Endothelial cell of umbilical vein (primary cell): ENCODE data around the gene ENPP3. TPM values are rescaled to one million over a fixed set of nuclear protein-coding genes. Genes with fewer than 3 reads are reported as not detected.

Source experiments
- BruUV-seq: library from RNA; stranded (reverse); fragments of 400-500 nt; replicated peaks from 2 replicates; lab custom pipeline; 2021; lab: Mats Ljungman, UMichigan
- CTCF ChIA-PET: fragments of 300-600, 350-600 bp; sonication (Branson Sonifier 250); formaldehyde crosslinking; loops from one replicate; lab custom pipeline; 2021; ENCODE audit warnings: antibody characterized with exemption, inconsistent platforms; lab: Charles Lee
- POLR2A ChIA-PET: fragments of 300-600, 350-600 bp; sonication (Branson Sonifier 250); formaldehyde crosslinking; loops from one replicate; lab custom pipeline; 2021; ENCODE audit warnings: antibody characterized with exemption, inconsistent platforms; lab: Charles Lee
- DNase-seq: peaks from one replicate; pipeline ENCODE4 v3.0.0-alpha.2; 2011; ENCODE audit warnings: low read depth, low spot score
- FAIRE-seq: peaks from 2 replicates; lab custom pipeline; 2011; peaks lifted over from hg19 to GRCh38; lab: Jason Lieb, UNC
- H2AFZ ChIP-seq: 2 replicates; pipeline ENCODE4 v1.6.0; 2012; ENCODE audit warnings: low read depth, low read length, control low read depth, inconsistent platforms
- H3K27ac ChIP-seq: 2 replicates; pipeline ENCODE4 v1.5.1; 2011; ENCODE audit warnings: low read depth, mild to moderate bottlenecking, control low read depth, low read length, moderate library complexity; ENCODE audit not compliant: insufficient read depth
- H3K27me3 ChIP-seq, 2 experiments: 2 replicates each; pipeline versions ENCODE4 v1.6.0 to v1.6.1; 2011; ENCODE audit warnings: low read length in 2 of 2, mixed read lengths in 1 of 2; ENCODE audit not compliant: control insufficient read depth in 2 of 2, insufficient read depth in 2 of 2
- H3K36me3 ChIP-seq, 2 experiments: 2 replicates in 1 of 2; 3 replicates in 1 of 2; pipeline ENCODE4 v1.5.1; 2011; ENCODE audit warnings: low read length in 2 of 2, mild to moderate bottlenecking in 1 of 2, moderate library complexity in 1 of 2; ENCODE audit not compliant: control insufficient read depth in 2 of 2, insufficient read depth in 2 of 2; ENCODE audit errors: extremely low read depth in 1 of 2
- H3K4me1 ChIP-seq: 3 replicates; pipeline ENCODE4 v1.5.1; 2011; ENCODE audit warnings: mild to moderate bottlenecking, low read length; ENCODE audit not compliant: control insufficient read depth, insufficient read depth; ENCODE audit errors: extremely low read depth
- H3K4me2 ChIP-seq: 2 replicates; pipeline ENCODE4 v1.6.1; 2011; ENCODE audit warnings: low read length, control low read depth, mixed read lengths; ENCODE audit not compliant: insufficient read depth
- H3K4me3 ChIP-seq, 3 experiments: fragments of 200-600 bp in 1 of 3; sonication (generic), shearing (Covaris generic) in 1 of 3; replicated peaks in 1 of 3; 2 replicates each; pipeline ENCODE4 v1.5.1; 2011 to 2016; ENCODE audit warnings: control low read depth in 3 of 3, low read length in 3 of 3, mild to moderate bottlenecking in 2 of 3, inconsistent platforms in 1 of 3, low read depth in 1 of 3, moderate library complexity in 1 of 3; ENCODE audit not compliant: insufficient read depth in 1 of 3
- H3K79me2 ChIP-seq: 2 replicates; pipeline ENCODE4 v1.6.0; 2012; ENCODE audit warnings: low read length, inconsistent platforms; ENCODE audit not compliant: control insufficient read depth, insufficient read depth
- H3K9ac ChIP-seq: replicated peaks from 2 replicates; pipeline ENCODE3; 2011; ENCODE audit warnings: low read length, control low read depth; ENCODE audit not compliant: insufficient read depth; ENCODE audit errors: extremely low read depth
- H3K9me1 ChIP-seq: replicated peaks from 3 replicates; pipeline ENCODE4 v1.6.0; 2011; ENCODE audit warnings: mild to moderate bottlenecking, low read length; ENCODE audit not compliant: control insufficient read depth, insufficient read depth; ENCODE audit errors: extremely low read depth
- H3K9me3 ChIP-seq: replicated peaks from 2 replicates; pipeline ENCODE4 v1.5.1; 2012; ENCODE audit warnings: low read length, inconsistent platforms; ENCODE audit not compliant: control insufficient read depth, insufficient read depth
- H4K20me1 ChIP-seq: replicated peaks from 2 replicates; pipeline ENCODE3; 2011; ENCODE audit warnings: mild to moderate bottlenecking, low read length; ENCODE audit not compliant: control insufficient read depth, insufficient read depth; ENCODE audit errors: extremely low read depth
- CTCF ChIP-seq, 2 donors: IDR thresholded peaks; 1 replicate in 1 of 2; 2 replicates in 1 of 2; pipeline ENCODE4 v1.5.1; 2011; ENCODE audit warnings: low read length in 2 of 2, mild to moderate bottlenecking in 2 of 2, moderate library complexity in 2 of 2, control low read depth in 1 of 2, inconsistent platforms in 1 of 2, low read depth in 1 of 2; ENCODE audit not compliant: insufficient read depth in 1 of 2; ENCODE audit errors: extremely low read depth in 1 of 2
- JUN ChIP-seq: IDR thresholded peaks from 2 replicates; pipeline ENCODE4 v1.6.1; 2011; ENCODE audit warnings: borderline replicate concordance, low read depth; ENCODE audit not compliant: insufficient read length, insufficient read depth
- MAX ChIP-seq: IDR thresholded peaks from 2 replicates; pipeline ENCODE4 v1.6.1; 2011; ENCODE audit not compliant: insufficient read depth, insufficient read length
- POLR2A ChIP-seq: IDR thresholded peaks from 2 replicates; pipeline ENCODE4 v1.6.1; 2012; ENCODE audit warnings: low read depth, mild to moderate bottlenecking, control low read depth, low read length
- POLR2AphosphoS5 ChIP-seq: IDR thresholded peaks from 2 replicates; pipeline ENCODE4 v1.6.1; 2012; ENCODE audit warnings: low read depth, mild to moderate bottlenecking, control low read depth, low read length, moderate library complexity; ENCODE audit not compliant: insufficient read depth
- dilution Hi-C: fragments of 300-500 bp; cut with MboI; formaldehyde crosslinking; loops from one replicate; pipeline ENCODE4 v1.15.0; 2019; ENCODE audit warnings: low sequenced_read_pairs; ENCODE audit not compliant: extremely low pct_ligation_motif_present
- intact Hi-C: fragments of 100-400 bp; cut with micrococcal nuclease; formaldehyde crosslinking; loops from one replicate; pipeline ENCODE4 v1.10.0; 2022
- polyA plus RNA-seq, 4 experiments: library from polyadenylated mRNA; depleted of rRNA in 3 of 4; stranded (reverse) in 3 of 4; unstranded in 1 of 4; fragments of >200 nt; gene quantifications; 2 replicates each; pipeline versions ENCODE4 v1.2.1 to v1.2.3, GENCODE V29; 2011 to 2012; ENCODE audit warnings: missing spikeins in 1 of 4
- total RNA-seq: library from RNA; stranded (reverse); gene quantifications from 2 replicates; pipeline ENCODE4 v1.2.3, GENCODE V29; 2021

The ENPP3 gene
- total and polyA plus RNA-seq, 2 donors (not counting 3 experiments of a cell fraction or from before 2014, with no cell fraction given): not detected

GRCh38 chr6:131694832-131695426 lies 57.8 kb downstream of the ENPP3 start:
- no peak for TF ChIP-seq POLR2AphosphoS5
- TF ChIP-seq POLR2A: no peak
- no peak for TF ChIP-seq MAX
- TF ChIP-seq JUN: no peak
- peak; percentile 79 to 80 for TF ChIP-seq CTCF (IDR thresholded peaks at IDR 0.05; ENCODE audit: extremely low read depth in 1 of 2, insufficient read depth in 1 of 2, low read depth in 1 of 2, low read length in 2 of 2)

More at GRCh38 chr6:131694832-131695426, 57.8 kb downstream of the ENPP3 start:
- intact Hi-C loops (loop anchor here (1.0 kb wide), 1 partner anchor 215 kb away; no protein-coding TSS in a partner anchor), dilution Hi-C loops (no loop called here)
- CTCF ChIA-PET: interaction anchor here (0.7 to 5.3 kb wide), 51 partner anchors 9 to 801 kb away, joined by 3 to 275 read pairs (median 5); partner anchors contain the start of genes ENPP1 and MED23
- POLR2A ChIA-PET: interaction anchor here (0.6 to 0.7 kb wide), 2 partner anchors 93 to 254 kb away, joined by 4 to 7 read pairs; no protein-coding TSS in a partner anchor
- Histone ChIP-seq H3K27ac (no peak overlapping the region), H3K4me2 (no peak overlapping the region), H3K9me1 (no peaks in the 10 kb centered on the region), H3K4me1 (no peaks in the 10 kb centered on the region), H3K27me3 (no peaks in the 10 kb centered on the region), H3K79me2 (no peaks in the 10 kb centered on the region), H3K9ac (no peak overlapping the region), H3K36me3 (no peaks in the 10 kb centered on the region), H4K20me1 (no peaks in the 10 kb centered on the region), H3K9me3 (no peaks in the 10 kb centered on the region), H3K4me3 (no peak overlapping the region), H2AFZ (no peak overlapping the region)
- FAIRE-seq (no peak), DNase-seq (peak; percentile 74)
- BruUV-seq: no TSS peak
